Osteoblast (primary cell): Measurements from ENCODE around the gene U2AF2. TPM values are rescaled to one million over a fixed set of nuclear protein-coding genes. Genes with fewer than 3 reads are reported as not detected.
A peak's percentile ranks its signal among the peaks of the same experiment; 100 is the strongest.

Experiments used
- DNase-seq: peaks from one replicate; pipeline ENCODE4 v3.0.0; 2011; ENCODE audit warnings: low spot score, mixed read lengths; ENCODE audit not compliant: insufficient read length; ENCODE audit errors: missing footprints
- H2AFZ ChIP-seq: 2 replicates; pipeline ENCODE4 v1.6.0; 2011; ENCODE audit warnings: mild to moderate bottlenecking, low read length
- H3K27ac ChIP-seq: 2 replicates; pipeline ENCODE4 v1.5.1; 2011; ENCODE audit warnings: mild to moderate bottlenecking, low read depth, low read length, moderate library complexity
- H3K27me3 ChIP-seq: 2 replicates; pipeline ENCODE4 v1.6.0; 2012; ENCODE audit warnings: mild to moderate bottlenecking, control low read depth, inconsistent platforms, low read length, moderate library complexity; ENCODE audit not compliant: insufficient read depth
- H3K36me3 ChIP-seq: 2 replicates; pipeline ENCODE4 v1.5.1; 2011; ENCODE audit warnings: mild to moderate bottlenecking, low read length, control low read depth, moderate library complexity; ENCODE audit not compliant: insufficient read depth
- H3K4me1 ChIP-seq: 2 replicates; pipeline ENCODE4 v1.5.1; 2011; ENCODE audit warnings: mild to moderate bottlenecking, low read length, control low read depth, moderate library complexity; ENCODE audit not compliant: insufficient read depth
- H3K4me2 ChIP-seq: 2 replicates; pipeline ENCODE4 v1.6.0; 2011; ENCODE audit warnings: mild to moderate bottlenecking, low read length; ENCODE audit not compliant: insufficient read depth
- H3K4me3 ChIP-seq: fragments of 200-600 bp; sonication (generic); 3 replicates; pipeline ENCODE4 v1.5.1; 2012; ENCODE audit warnings: mild to moderate bottlenecking, low read length, inconsistent platforms; ENCODE audit not compliant: insufficient read depth
- H3K79me2 ChIP-seq: 2 replicates; pipeline ENCODE4 v1.6.0; 2012; ENCODE audit warnings: mild to moderate bottlenecking, low read length, control low read depth, inconsistent platforms; ENCODE audit not compliant: insufficient read depth
- H3K9me3 ChIP-seq: 2 replicates; pipeline ENCODE4 v1.5.1; 2011; ENCODE audit warnings: low read depth, low read length, control low read depth
- H4K20me1 ChIP-seq: 2 replicates; pipeline ENCODE4 v1.6.0; 2012; ENCODE audit warnings: mild to moderate bottlenecking, low read length, control low read depth; ENCODE audit not compliant: insufficient read depth
- total RNA-seq: library from RNA; depleted of rRNA; stranded (reverse); fragments of >200 nt; gene quantifications from 2 replicates; pipeline ENCODE4 v1.2.3, GENCODE V29; 2012
- TF ChIP-seq, protein P1 (sequence below): IDR thresholded peaks from 2 replicates; pipeline ENCODE4 v1.5.1; 2011; ENCODE audit warnings: mild to moderate bottlenecking, low read depth, low read length, moderate library complexity; ENCODE audit errors: extremely low read depth

The U2AF2 gene
- total RNA-seq, 1 donor = 70.2 TPM

DNA sequence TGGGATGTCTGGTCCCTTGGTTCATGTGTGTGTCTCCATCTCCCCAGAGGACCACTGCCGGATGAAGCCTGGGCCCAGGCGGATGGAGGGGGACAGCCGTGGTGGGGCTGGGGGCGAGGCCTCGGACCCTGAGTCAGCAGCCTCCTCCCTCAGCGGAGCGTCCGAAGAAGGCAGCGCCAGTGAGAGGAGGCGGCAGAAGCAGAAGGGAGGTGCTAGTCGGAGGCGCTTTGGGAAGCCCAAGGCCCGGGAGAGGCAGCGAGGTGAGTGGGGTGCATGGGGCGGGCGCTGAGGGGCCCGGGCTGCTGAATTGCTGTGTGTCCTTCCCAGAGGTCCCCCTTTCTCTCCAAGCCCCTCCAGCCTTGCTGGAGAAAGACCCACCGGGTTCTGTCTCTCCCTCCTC, 3.6 kb upstream of the U2AF2 start:
- Histone ChIP-seq H3K79me2 (peaks cover 20% of the 10 kb centered on the region), H3K4me1 (peaks cover 19% of the 10 kb centered on the region), H3K9me3 (no peaks in the 10 kb centered on the region), H3K36me3 (no peaks in the 10 kb centered on the region), H2AFZ (no peak overlapping the region), H4K20me1 (peaks cover 11% of the 10 kb centered on the region), H3K27me3 (no peaks in the 10 kb centered on the region), H3K4me3 (no peak overlapping the region), H3K27ac (no peak overlapping the region), H3K4me2 (no peak overlapping the region)
- DNase-seq = peak; percentile 6
- TF ChIP-seq, protein P1, sequence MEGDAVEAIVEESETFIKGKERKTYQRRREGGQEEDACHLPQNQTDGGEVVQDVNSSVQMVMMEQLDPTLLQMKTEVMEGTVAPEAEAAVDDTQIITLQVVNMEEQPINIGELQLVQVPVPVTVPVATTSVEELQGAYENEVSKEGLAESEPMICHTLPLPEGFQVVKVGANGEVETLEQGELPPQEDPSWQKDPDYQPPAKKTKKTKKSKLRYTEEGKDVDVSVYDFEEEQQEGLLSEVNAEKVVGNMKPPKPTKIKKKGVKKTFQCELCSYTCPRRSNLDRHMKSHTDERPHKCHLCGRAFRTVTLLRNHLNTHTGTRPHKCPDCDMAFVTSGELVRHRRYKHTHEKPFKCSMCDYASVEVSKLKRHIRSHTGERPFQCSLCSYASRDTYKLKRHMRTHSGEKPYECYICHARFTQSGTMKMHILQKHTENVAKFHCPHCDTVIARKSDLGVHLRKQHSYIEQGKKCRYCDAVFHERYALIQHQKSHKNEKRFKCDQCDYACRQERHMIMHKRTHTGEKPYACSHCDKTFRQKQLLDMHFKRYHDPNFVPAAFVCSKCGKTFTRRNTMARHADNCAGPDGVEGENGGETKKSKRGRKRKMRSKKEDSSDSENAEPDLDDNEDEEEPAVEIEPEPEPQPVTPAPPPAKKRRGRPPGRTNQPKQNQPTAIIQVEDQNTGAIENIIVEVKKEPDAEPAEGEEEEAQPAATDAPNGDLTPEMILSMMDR = no peak

DNA sequence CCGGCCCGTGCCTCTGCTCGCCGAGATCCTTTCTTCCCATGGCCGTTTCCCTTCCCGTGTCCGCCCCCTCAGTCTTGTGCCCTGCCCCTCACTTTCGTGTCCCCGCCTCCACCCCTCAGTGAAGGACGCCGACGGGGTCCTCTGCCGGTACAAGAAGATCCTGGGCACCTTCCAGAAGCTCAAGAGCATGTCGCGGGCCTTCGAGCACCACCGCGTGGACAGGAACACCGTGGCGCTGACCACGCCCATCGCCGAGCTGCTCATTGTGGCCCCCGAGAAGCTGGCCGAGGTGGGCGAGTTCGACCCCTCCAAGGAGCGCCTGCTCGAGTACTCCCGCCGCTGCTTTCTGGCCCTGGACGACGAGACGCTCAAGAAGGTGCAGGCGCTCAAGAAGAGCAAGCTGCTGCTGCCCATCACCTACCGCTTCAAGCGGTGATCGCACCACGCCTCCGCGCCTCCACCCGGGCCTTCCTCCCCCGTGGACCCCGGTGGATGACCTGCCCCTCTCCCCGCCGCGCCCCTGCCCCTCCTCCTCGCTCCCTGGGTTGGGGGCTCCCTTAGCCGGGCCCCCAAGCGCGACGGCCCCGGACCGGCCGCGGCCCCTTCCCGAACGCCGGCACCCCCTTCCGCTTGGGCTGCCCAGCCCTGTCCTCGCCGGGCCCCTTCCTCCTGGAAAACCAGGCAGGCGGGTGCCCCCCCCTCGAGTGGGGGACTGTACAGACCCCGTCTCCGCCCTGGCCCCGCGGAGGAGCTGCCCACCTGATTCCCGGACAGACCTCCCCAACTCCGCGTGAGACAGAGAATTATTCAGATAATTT, 2.3 kb upstream of the U2AF2 start:
- peaks cover 27% of the 10 kb centered on the region for H3K4me1 ChIP-seq
- H3K27me3 ChIP-seq = no peaks in the 10 kb centered on the region
- DNase-seq = peak; percentile 52
- peaks cover 28% of the 10 kb centered on the region for H3K79me2 ChIP-seq
- H3K27ac ChIP-seq = no peak overlapping the region
- no peak overlapping the region for H3K4me2 ChIP-seq
- H2AFZ ChIP-seq = no peak overlapping the region
- no peaks in the 10 kb centered on the region for H3K9me3 ChIP-seq
- H3K36me3 ChIP-seq = no peaks in the 10 kb centered on the region
- no peak overlapping the region for H3K4me3 ChIP-seq
- H4K20me1 ChIP-seq = peaks cover 24% of the 10 kb centered on the region
- TF ChIP-seq, protein P1 = no peak

DNA sequence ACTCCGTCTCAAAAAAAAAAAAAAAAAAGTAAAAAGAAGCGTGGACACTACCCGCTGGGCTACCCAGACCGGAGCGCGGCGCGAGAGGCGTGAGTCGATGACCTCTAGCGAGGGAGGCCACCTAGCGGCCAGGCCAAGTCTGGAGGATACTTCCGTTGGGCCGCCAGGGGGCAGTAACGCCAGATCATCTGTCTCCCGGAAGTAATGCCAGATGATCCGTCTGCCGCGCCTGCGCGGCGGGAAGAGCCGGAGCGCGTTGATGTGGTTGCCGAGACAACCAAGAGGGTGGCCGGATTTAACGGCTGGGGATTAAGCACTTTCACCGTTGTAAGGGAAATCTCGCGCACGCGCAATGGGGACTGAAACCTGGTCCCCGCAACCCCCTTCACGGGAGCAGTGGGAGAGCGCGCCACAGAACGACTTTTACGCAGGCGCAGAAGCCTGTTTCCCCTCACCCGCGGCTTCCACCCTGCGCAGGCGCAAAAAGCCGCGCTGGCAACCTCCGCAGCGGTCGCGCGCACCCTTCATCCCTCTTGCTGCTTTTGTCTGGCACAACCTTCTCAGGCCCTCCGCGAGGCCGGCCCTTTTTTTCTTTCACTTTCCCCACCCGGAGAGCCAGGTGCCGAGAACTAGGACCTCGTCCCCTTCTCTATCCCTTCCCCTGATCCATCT, 1.0 kb upstream of the U2AF2 start:
- peak overlapping the region; percentile 56 for H2AFZ ChIP-seq
- peaks cover 31% of the 10 kb centered on the region for H3K4me1 ChIP-seq
- H3K4me2 ChIP-seq = peak overlapping the region; percentile 90
- TF ChIP-seq, protein P1 = peak; percentile 100
- H4K20me1 ChIP-seq = peaks cover 36% of the 10 kb centered on the region
- peaks cover 38% of the 10 kb centered on the region for H3K79me2 ChIP-seq
- H3K9me3 ChIP-seq = no peaks in the 10 kb centered on the region
- no peaks in the 10 kb centered on the region for H3K36me3 ChIP-seq
- peak overlapping the region; percentile 97 for H3K27ac ChIP-seq
- H3K4me3 ChIP-seq = peak overlapping the region; percentile 97
- H3K27me3 ChIP-seq = no peaks in the 10 kb centered on the region
- peak; percentile 100 for DNase-seq

DNA sequence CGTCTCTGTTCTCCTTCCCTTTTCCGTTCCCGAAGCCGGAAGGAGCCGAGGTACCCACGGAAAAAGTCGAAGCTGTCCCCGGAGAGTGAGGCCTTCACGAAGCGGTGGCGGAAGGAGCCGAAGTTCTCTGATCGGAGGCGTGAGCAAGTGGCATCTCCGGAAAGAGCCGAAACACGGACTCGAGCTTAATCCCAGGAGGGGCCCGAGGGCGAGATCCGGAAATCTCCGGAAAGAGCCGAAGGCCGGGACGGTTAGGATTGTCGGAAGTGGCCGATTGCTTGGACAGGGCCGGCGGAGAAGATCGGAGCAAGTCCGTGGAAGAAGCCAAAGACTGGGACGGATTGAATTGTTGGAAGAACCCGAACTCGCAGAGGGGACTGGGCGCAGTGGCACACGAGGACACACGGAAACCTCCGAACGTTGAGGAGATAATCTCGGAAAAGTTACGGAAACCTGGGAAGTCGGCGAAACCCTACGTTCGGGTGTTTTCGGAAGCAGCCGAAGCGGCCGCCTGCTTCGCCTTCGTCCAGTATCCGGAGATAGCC, 440 bp upstream of the U2AF2 start:
- Histone ChIP-seq H4K20me1 (peaks cover 42% of the 10 kb centered on the region), H3K79me2 (peaks cover 44% of the 10 kb centered on the region), H3K4me2 (peak overlapping the region; percentile 90), H3K4me1 (peaks cover 30% of the 10 kb centered on the region), H3K9me3 (no peaks in the 10 kb centered on the region), H3K36me3 (no peaks in the 10 kb centered on the region), H2AFZ (peak overlapping the region; percentile 91), H3K27me3 (no peaks in the 10 kb centered on the region), H3K4me3 (peak overlapping the region; percentile 97), H3K27ac (peak overlapping the region; percentile 97)
- DNase-seq = peak; percentile 99
- TF ChIP-seq, protein P1 = no peak
